HFF-Myc (cell line): ENCODE measurements around the gene CCDC66.

Source experiments
- DNase-seq: peaks from one replicate; pipeline ENCODE4 v3.0.0-alpha.2; 2011; ENCODE audit warnings: low read depth; ENCODE audit errors: extremely low read depth
- H3K4me3 ChIP-seq: replicated peaks from 2 replicates; pipeline ENCODE4 v1.5.1; 2011; ENCODE audit warnings: low read depth, mild to moderate bottlenecking, control low read depth, low read length
- TF ChIP-seq, protein P1 (sequence below): IDR thresholded peaks from 2 replicates; pipeline ENCODE4 v1.5.1; 2012; ENCODE audit warnings: mild to moderate bottlenecking, low read depth, low read length, control low read depth; ENCODE audit errors: missing control alignments

The CCDC66 gene

DNA sequence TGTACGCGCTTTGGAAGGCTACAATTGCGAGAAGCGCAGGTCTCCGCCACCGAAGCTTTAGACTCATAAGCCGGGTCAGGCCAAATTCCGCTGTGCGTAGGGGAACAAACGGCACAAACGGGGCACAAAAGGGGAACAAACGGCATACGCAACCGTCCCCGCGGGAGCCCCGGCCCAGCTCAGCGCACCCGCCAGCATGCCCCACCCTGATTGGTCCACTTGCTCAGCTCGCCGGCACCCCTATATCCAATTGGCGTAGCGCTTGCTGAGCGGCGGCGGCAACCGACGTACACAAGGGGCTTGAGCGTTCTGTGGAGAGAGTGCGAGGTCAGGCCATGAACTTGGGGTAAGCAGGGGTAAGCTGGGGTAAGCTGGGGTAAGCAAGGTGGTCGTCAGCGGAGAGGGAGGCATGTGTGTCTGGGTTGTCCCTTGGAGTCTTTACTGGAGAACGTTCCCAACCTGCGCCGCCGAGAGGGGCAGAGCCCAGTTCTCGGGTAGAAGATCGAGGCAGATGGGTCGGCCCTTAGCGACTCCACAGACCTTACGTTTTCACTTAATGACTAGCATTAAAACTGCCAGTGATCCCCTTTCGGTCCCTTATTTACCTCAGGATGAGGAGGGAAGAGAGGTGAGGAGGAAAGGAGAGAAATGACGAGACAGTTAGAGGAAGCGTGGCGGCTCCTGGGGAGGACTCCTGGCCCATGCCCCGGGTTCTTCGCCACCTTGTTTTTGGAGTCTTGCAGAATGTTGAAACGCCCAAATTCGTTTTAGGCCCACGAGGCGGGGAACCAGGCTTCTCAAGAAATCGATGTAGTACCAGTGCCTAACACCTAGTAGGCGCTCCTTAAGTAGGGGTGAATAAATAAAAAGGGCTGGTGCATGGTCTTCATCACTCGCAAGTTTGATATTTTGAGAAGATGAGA is at the start of gene CCDC66:
Gene CCDC66 (plus strand): TSS at position 268 of the 923 bp plus-strand sequence. CDS start 68 bp downstream, at position 336.
- DNase-seq: peak; percentile 77
- TF ChIP-seq, protein P1, sequence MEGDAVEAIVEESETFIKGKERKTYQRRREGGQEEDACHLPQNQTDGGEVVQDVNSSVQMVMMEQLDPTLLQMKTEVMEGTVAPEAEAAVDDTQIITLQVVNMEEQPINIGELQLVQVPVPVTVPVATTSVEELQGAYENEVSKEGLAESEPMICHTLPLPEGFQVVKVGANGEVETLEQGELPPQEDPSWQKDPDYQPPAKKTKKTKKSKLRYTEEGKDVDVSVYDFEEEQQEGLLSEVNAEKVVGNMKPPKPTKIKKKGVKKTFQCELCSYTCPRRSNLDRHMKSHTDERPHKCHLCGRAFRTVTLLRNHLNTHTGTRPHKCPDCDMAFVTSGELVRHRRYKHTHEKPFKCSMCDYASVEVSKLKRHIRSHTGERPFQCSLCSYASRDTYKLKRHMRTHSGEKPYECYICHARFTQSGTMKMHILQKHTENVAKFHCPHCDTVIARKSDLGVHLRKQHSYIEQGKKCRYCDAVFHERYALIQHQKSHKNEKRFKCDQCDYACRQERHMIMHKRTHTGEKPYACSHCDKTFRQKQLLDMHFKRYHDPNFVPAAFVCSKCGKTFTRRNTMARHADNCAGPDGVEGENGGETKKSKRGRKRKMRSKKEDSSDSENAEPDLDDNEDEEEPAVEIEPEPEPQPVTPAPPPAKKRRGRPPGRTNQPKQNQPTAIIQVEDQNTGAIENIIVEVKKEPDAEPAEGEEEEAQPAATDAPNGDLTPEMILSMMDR: peak; percentile 63
- peak within 1 kb of the TSS; percentile 98 for H3K4me3 ChIP-seq

DNA sequence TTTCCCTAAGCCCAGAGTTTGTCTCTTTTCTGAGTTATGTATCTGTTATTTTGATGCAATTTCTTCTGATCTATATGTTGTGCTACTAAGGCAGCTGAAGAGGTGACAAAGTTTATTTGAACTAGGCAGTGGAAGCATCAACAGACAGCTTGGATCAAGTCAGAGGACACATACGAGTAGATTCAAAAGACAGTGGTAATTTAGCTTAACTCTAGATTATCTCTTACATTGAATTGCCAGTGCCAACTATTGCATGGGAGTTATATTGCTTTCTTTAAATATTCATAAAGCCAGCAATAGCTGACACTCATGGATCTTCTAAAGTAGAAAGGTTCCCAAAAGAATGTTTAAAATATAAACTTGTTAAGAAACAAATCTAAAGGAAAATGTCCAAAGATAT is 37.3 kb upstream of the CCDC66 start:
- H3K4me3 ChIP-seq: no peak overlapping the region
- TF ChIP-seq, protein P1: no peak
- DNase-seq: no peak

DNA sequence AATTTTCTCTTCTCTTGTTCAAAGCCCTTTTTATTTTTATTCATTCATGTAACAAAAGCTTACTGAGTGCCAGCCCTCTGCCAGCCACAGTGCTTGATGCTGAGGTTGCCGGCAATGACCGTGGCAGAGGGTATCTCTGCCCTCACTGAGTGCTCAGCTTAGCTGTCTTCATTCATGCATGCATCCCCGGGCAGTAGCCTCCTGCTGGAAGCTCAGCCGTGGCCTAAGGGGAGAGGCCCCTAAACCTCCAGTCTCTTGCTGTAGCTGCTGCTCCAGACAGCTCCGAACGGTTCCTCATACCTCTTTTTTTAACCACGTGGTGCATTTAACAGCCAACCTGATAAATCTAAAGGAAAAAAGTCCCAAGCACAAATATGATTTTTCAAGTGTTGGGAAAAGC is 34.6 kb upstream of the CCDC66 start:
- TF ChIP-seq, protein P1: no peak
- H3K4me3 ChIP-seq: no peak overlapping the region
- no peak for DNase-seq

DNA sequence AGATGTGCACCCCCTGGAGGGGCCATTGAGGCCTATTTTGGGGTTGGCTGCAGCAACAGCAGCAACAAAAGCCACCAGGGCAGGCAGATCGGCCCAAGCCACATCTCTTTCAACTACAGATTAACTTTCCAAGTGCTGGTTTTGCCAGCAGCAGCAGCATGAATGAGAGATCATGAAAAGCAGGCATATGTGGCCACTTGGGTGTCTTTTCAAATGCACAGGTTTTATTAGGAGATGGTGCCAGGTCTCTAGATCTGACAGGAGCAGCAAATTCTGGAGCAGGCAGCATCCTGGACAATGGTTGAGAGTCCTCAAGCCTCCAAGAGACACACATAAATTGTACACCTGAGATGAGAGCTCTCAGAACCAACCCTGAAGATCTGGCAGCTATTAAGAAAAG is 31.7 kb upstream of the CCDC66 start:
- TF ChIP-seq, protein P1: no peak
- no peak for DNase-seq
- H3K4me3 ChIP-seq: no peak overlapping the region

DNA sequence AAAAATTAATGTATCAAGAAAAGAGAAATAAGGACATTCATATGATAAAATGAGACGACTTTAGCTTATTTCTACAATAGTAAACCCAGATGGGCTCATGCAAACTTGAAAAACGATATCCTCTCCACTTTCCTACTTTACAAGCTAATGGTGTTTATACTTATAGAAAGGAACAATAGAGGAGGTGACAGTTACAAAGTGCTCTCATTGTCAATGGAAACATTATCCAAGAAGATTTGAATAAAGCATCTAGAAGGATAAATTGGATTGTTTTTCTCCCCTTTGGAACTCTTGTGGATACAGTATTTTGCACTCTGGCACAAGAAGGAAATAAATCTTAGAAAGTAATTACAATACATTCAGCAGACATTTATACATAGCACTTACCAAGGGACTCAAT is 20.2 kb upstream of the CCDC66 start:
- no peak overlapping the region for H3K4me3 ChIP-seq
- TF ChIP-seq, protein P1: no peak
- no peak for DNase-seq

DNA sequence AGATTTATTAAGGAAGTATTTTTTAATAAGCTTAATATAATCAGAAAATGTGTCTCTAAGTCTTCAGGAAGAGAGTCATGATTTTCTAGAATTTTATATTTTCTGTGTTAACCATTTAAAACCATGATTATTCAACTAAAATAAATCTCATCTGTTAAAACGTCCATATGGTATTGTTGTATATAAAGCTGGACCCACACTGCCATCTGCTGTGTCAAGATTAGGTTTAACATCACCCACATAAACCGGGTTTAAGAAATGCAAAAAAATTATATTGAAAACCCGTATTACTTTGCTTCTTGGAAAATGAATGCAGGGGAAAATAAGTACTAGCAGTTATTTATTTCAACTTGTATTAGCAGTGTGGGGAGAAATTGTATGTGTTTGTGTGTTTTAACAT is 9.5 kb upstream of the CCDC66 start:
- TF ChIP-seq, protein P1: no peak
- no peak overlapping the region for H3K4me3 ChIP-seq
- no peak for DNase-seq
